Cardiac muscle cell (in vitro differentiated cells and primary cell): ENCODE data around the gene ATP1B3. TPM values are rescaled to one million over a fixed set of nuclear protein-coding genes. Genes with fewer than 3 reads are reported as not detected.

ENCODE experiments used
- DNase-seq, 2 donors: peaks; one replicate each; pipeline versions ENCODE4 v3.0.0 to v3.0.0-alpha.2; 2010 to 2017; ENCODE audit warnings: low read depth in 1 of 2, low spot score in 1 of 2
- H3K27ac ChIP-seq: fragments of 200-600 bp; sonication (generic); 2 replicates; pipeline ENCODE4 v1.5.1; 2016
- H3K27me3 ChIP-seq: fragments of 200-600 bp; sonication (generic); 2 replicates; pipeline ENCODE4 v1.6.0; 2016; ENCODE audit warnings: control low read depth
- H3K36me3 ChIP-seq: fragments of 200-600 bp; sonication (generic); 2 replicates; pipeline ENCODE4 v1.5.1; 2016; ENCODE audit warnings: control low read depth
- H3K4me1 ChIP-seq: fragments of 200-600 bp; sonication (generic); 2 replicates; pipeline ENCODE4 v1.8.1; 2017; ENCODE audit warnings: low read depth, mild to moderate bottlenecking, mixed run types
- H3K4me3 ChIP-seq: fragments of 200-600 bp; sonication (generic); 2 replicates; pipeline ENCODE4 v1.5.1; 2016; ENCODE audit warnings: mild to moderate bottlenecking
- H3K9me3 ChIP-seq: fragments of 200-600 bp; sonication (generic); 2 replicates; pipeline ENCODE4 v1.5.1; 2017; ENCODE audit warnings: low read depth, mild to moderate bottlenecking, control low read depth
- polyA plus RNA-seq: library from polyadenylated mRNA; unstranded; fragments of >200 nt; fragmentation: Nextera tagmentation; extraction: Ambion mirVana; gene quantifications from 2 replicates; pipeline ENCODE4 v1.2.1, GENCODE V29; 2016
- total RNA-seq: library from RNA; depleted of rRNA; stranded (reverse); fragments of >200 nt; gene quantifications from 2 replicates; pipeline ENCODE4 v1.2.3, GENCODE V29; 2016
- TF ChIP-seq, protein P1 (sequence below): IDR thresholded peaks from 2 replicates; pipeline ENCODE4 v1.5.1; 2012; ENCODE audit warnings: low read depth, mild to moderate bottlenecking, low read length

Gene ATP1B3
- total and polyA plus RNA-seq, 2 experiments from 2014 or later: 25.1 to 148 TPM

DNA sequence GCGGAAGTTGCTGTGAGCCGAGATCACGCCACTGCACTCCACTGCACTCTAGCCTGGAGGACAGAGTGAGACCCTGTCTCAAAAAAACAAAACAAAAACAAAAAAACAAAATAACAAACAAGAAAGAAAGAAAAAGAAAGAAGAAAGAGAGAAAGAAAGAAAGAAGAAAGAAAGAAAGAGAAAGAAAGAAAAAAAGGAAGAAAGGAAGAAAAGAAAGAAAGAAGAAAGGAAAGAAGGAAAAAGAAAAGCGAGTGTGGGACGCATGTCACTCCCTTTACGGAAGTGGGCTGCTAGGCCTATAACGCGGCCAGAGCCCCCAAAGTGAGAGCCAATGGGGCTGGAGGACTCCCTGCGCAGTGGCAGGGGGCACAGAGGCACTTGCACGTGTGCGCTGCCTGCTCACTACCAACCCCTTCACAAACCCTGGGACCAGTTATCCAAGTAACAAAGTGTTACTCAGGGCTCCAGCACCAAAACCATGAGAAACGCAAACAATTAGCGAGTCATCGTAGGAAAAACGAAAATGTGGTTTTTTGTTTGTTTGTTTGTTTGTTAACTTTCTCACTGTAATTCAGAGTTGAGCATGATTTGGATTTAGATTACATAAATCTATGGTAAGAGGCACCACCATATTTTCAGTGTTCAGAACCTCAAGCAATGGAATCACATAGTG is 40.8 kb upstream of the ATP1B3 start:
- DNase-seq: no peak
- no peaks in the 10 kb centered on the region for H3K36me3 ChIP-seq

DNA sequence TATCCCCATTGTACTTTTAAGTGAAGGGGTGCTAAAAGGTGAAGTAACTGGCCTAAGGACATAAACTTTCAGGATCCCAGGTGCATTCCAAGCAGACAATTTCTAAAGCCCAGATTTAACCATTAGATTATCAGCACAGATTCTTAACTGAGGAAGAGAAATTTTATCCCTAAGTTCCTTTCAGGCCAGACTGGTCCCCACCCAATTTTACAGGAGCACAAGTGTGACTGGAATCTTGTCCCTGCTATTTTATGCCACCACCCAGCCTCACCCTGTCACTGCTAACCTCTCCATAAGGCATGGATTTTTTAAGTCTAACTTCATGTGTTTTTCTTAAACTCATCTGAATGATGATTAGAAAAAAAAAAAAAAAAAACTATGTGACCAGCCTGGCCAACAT is 37.1 kb upstream of the ATP1B3 start:
- Histone ChIP-seq H3K27ac (no peak overlapping the region), H3K4me3 (no peak overlapping the region), H3K9me3 (no peaks in the 10 kb centered on the region), H3K27me3 (no peaks in the 10 kb centered on the region), H3K36me3 (no peaks in the 10 kb centered on the region), H3K4me1 (no peaks in the 10 kb centered on the region)
- TF ChIP-seq, protein P1, sequence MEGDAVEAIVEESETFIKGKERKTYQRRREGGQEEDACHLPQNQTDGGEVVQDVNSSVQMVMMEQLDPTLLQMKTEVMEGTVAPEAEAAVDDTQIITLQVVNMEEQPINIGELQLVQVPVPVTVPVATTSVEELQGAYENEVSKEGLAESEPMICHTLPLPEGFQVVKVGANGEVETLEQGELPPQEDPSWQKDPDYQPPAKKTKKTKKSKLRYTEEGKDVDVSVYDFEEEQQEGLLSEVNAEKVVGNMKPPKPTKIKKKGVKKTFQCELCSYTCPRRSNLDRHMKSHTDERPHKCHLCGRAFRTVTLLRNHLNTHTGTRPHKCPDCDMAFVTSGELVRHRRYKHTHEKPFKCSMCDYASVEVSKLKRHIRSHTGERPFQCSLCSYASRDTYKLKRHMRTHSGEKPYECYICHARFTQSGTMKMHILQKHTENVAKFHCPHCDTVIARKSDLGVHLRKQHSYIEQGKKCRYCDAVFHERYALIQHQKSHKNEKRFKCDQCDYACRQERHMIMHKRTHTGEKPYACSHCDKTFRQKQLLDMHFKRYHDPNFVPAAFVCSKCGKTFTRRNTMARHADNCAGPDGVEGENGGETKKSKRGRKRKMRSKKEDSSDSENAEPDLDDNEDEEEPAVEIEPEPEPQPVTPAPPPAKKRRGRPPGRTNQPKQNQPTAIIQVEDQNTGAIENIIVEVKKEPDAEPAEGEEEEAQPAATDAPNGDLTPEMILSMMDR: no peak
- DNase-seq: no peak

More for the DNA sequence above, 40.8 kb upstream of the ATP1B3 start:
- no peaks in the 10 kb centered on the region for H3K9me3 ChIP-seq
- H3K4me3 ChIP-seq: no peak overlapping the region
- no peak overlapping the region for H3K27ac ChIP-seq
- TF ChIP-seq, protein P1: no peak
- H3K4me1 ChIP-seq: no peaks in the 10 kb centered on the region
- no peaks in the 10 kb centered on the region for H3K27me3 ChIP-seq

DNA sequence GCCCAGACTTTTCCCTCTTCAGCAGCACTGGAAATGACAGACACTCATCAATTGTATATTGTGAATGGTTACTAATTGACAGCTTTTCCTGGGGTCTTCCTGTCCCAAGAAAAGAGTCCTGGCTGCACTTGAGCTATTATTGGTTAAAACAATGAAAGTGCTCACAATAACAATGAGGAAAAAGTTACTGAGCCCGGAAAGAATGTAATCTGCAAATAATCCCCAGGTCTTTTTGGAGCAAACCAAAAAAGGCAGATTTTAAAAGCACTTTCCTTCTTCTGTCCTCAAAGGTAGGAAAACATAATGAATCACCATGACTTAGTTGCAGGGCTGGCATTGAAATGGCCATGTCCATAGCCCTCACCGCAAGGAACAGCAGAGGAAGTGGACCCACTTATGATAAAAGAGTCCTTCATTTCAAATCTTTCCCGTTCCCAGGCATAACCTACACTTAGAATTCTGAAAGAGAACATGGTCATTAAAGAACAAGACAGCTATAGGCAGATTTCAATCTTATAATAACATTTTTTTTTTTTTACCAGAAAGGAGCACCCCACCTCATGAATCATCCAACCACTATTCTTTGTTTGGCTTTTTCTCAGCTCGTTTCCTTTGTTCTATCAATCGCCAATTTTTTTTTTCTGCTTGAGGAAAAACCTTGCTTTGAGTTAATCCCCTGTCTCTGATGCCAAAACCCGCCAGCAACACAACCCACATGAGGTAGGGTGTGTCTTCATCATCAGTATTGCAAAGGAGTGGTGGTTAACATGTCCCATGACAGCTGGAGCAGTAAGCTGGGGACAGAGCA is 35.5 kb upstream of the ATP1B3 start:
- no peaks in the 10 kb centered on the region for H3K27me3 ChIP-seq
- no peaks in the 10 kb centered on the region for H3K4me1 ChIP-seq
- no peaks in the 10 kb centered on the region for H3K9me3 ChIP-seq
- H3K36me3 ChIP-seq: no peaks in the 10 kb centered on the region
- H3K27ac ChIP-seq: no peak overlapping the region
- no peak overlapping the region for H3K4me3 ChIP-seq
- TF ChIP-seq, protein P1: no peak
- DNase-seq: peak in 1 of 2 donors; percentile 32

DNA sequence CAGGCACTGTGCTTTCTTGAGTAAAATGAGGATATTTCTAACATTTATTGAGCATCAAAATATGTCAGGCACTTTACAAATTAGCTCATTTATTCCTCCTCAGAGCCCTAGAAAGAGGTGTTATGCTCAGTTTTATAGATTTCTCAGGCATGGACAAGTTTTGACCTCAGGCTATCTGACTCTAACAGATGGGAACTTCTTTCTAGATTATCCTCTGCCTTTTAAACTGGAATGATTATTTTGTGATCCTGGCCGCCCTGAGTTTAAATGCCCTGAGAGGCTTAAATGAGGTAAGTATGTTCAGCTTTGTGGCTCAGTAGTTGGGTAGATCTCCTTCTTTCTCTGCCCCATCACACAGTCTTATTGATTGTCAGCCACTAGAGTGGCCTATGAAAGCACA is 32.3 kb upstream of the ATP1B3 start:
- no peaks in the 10 kb centered on the region for H3K27me3 ChIP-seq
- no peaks in the 10 kb centered on the region for H3K9me3 ChIP-seq
- no peak overlapping the region for H3K4me3 ChIP-seq
- H3K36me3 ChIP-seq: no peaks in the 10 kb centered on the region
- H3K27ac ChIP-seq: no peak overlapping the region
- TF ChIP-seq, protein P1: no peak
- H3K4me1 ChIP-seq: peaks cover 3% of the 10 kb centered on the region
- no peak for DNase-seq

DNA sequence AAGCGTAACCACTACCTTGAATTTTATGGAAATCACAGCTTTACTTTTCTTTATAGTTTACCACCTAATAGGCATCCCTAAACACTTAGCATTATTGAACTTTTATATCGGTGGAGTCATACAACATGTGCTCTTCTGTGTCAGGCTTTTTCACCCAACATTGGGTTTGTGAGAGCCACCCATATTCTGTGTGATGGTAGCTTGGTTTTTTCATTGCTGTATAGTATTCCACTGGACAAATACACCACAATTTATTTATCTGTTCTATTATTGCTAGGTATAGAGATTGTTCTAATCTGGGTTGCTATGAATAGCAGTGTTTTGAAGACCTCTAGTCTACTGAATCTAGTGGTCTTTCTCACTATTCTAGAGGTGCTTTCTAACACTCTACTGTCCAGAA is 31.6 kb upstream of the ATP1B3 start:
- H3K9me3 ChIP-seq: no peaks in the 10 kb centered on the region
- no peak for DNase-seq
- H3K27ac ChIP-seq: no peak overlapping the region
- TF ChIP-seq, protein P1: no peak
- H3K36me3 ChIP-seq: no peaks in the 10 kb centered on the region
- H3K4me1 ChIP-seq: peaks cover 5% of the 10 kb centered on the region
- no peaks in the 10 kb centered on the region for H3K27me3 ChIP-seq
- H3K4me3 ChIP-seq: no peak overlapping the region
